HG02642 (cell line): ENCODE results near the gene NELFCD.

Source experiments
- ATAC-seq: cut with Tn5 transposase; IDR thresholded peaks from one replicate; pipeline ENCODE4 v1.9.1; 2021; ENCODE audit warnings: mild to moderate bottlenecking; ENCODE audit not compliant: unreplicated experiment, poor library complexity

The NELFCD gene

GRCh38 chr20:58992911-58993310 is 11.9 kb downstream of the NELFCD start:
- ATAC-seq, result no peak

DNA sequence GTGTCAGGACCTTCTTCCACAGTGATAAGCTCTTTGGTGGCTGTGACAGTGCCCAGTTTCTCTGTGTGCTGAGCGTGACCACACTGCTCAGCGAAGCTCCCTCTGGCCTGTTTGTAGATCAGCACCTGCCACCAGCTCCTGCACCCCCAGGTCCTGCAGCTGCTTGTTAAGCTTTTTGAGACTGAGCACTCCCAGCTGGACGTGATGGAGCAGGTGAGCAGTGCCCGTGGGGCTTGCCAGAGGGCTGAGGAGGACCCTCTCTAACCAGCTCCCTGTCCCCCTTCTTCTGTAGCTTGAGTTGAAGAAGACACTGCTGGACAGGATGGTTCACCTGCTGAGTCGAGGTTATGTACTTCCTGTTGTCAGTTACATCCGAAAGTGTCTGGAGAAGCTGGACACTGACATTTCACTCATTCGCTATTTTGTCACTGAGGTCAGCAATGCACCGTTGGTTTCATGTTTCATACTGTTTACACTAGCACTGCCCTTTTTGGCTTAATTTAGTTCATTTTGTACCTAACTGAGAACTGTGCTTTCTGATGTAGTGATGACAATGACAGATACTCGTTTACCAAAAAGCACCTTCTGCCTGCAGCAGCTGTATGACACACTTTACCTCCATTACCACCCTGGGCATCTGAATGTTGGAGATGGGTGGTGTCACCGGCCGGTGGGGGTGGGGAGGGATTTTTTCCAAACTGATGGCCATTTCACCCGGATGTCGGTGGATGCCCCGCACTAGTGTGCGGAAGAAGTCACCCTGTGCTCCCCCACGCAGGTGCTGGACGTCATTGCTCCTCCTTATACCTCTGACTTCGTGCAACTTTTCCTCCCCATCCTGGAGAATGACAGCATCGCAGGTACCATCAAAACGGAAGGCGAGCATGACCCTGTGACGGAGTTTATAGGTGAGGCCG is 12.5 kb downstream of the NELFCD start:
- no peak for ATAC-seq

- no peak for ATAC-seq
Observed at GRCh38 chr20:58994390-58995159, 13.5 kb downstream of the NELFCD start.

- ATAC-seq, result no peak
Observed at GRCh38 chr20:58995461-58996225, 14.6 kb downstream of the NELFCD start.

- ATAC-seq, result no peak
Observed at GRCh38 chr20:58996226-58996611, 15.2 kb downstream of the NELFCD start.

DNA sequence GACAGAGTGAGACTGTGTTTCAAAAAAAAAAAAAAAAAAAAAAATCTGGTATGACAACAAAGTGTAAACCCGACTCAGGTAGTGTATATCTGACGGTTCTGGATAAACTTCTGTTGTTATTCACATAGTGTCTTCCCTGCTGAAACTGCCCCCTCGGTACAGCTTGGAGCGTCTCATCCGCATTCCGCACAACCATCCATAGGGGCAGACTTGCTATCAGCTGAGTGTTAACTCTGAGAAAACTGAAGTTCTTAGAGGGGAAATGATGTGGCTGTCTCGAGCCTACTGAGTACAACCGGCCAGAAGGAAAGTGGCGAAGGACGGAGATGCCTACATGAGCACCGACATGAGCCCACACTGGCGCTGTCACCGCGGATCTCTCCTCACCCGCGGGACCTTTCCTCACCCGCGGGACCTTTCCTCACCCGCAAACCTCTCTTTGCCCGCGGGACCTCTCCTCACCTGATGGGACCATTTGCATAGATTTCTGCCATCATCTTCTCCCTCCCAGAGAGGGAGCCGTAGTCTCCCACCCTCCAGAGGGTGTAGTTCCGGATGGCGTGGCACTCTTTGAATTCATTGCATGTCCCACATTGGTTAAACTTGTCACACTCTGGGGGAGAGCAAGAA is 16.2 kb downstream of the NELFCD start:
- no peak for ATAC-seq

DNA sequence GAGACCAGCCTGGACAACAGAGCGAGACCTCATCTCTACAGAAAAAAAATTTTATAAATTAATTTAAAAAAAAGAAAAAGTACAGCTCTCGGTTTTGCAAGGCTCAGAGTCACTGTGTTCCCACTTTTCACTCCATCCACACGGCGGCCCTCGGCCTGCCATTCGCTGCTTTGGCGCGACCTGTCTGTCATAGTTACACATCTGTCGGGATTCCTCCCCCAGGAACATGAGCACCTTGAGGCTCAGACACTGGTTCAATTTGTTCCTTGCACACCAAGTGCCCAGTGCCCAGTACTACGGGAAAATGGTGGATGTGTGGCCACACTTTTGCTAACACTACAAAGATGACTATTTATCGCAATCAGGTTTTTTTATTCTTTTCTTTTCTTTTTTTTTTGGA is 17.6 kb downstream of the NELFCD start:
- ATAC-seq, result no peak

GRCh38 chr20:59000326-59000725 is 19.3 kb downstream of the NELFCD start:
- no peak for ATAC-seq

DNA sequence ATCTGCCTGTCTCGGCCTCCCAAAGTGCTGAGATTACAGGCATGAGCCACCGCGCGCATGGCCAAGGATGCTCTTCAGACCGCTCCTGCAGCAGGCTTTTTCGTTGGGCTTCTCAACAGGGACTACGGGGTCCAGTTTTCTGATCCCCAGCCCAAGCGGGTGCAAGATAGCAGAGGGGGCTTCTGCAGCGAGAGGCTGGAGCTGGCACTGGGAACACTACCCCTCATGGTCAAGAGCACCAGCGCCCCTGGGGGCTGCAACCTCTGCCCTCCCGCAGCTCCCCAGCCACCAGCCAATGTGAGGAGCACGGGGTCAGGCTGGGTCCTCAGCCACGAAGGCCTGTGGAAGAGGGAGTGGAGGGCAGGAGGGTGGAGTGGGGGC is 20.0 kb downstream of the NELFCD start:
- ATAC-seq, result no peak

DNA sequence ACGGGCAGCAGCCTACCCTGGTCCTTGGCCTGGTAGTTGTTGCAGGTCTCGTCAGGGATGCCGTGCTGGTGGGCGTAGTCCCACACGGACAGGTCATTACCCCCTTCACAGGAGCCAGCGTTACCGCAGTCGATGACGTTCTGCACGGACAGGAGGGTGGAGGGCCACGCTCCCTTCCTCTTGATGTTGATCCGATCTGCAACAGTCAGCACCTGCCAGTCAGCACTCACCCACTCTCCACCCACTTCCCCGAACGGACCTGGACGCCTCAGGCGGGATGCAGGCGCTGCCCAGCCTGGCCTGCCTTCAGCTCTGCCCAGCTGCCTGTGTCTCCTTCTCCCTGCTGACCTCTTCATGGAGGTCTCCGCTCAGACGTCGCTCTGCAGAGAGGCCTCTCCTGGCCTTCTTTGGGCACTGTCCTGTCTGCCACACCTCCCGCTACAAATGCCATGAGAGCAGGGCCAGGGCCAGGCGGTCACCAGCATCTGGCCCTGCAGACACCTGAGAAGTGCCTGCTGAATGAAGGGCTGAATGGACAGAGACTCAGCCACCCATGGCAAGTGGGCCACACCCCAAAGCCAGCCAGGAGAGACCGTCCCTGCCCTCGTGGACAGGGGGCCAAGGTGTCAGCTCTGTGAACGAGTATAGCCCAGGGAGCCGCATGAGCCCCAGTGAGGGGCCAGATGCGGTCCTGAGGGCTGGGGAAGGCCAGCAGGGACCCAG is 20.6 kb downstream of the NELFCD start:
- no peak for ATAC-seq

- ATAC-seq, result no peak
Observed at GRCh38 chr20:59002388-59002787, 21.3 kb downstream of the NELFCD start.

- ATAC-seq, result no peak
Observed at GRCh38 chr20:59002874-59003399, 21.9 kb downstream of the NELFCD start.

DNA sequence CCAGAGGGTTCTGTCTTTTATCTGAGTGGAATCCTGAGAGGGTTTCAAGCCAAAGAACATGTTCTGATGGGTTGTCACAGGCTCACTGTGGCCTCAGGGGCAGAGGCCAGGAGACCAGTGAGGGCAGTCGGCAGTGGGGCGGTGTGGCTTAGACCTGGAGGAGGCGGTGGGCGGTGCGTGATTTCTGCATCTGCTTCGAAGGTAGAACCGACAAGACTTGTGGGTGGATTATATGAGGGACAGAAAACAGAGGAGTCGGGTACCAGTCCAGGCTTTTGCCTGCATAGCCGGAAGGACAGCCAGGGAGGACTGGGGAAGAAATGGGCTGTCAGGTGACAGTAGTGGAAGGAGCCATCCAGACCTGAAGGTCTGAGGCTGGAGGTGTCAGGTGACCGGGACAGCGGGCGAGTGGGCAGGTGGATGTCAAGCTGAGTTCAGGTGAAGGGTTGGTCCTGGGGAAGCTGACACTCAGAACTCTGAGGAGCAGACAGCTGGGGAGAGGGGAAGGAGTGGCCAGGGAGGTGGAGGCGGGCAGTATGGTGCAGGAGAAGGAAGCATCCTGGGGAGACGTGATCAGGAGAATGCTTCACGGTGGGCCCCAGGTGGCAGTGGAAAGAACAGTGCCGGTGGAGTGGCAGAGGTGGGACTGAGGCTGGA is 22.9 kb downstream of the NELFCD start:
- ATAC-seq, result no peak

- ATAC-seq, result no peak
Observed at GRCh38 chr20:59004493-59004762, 23.4 kb downstream of the NELFCD start.

DNA sequence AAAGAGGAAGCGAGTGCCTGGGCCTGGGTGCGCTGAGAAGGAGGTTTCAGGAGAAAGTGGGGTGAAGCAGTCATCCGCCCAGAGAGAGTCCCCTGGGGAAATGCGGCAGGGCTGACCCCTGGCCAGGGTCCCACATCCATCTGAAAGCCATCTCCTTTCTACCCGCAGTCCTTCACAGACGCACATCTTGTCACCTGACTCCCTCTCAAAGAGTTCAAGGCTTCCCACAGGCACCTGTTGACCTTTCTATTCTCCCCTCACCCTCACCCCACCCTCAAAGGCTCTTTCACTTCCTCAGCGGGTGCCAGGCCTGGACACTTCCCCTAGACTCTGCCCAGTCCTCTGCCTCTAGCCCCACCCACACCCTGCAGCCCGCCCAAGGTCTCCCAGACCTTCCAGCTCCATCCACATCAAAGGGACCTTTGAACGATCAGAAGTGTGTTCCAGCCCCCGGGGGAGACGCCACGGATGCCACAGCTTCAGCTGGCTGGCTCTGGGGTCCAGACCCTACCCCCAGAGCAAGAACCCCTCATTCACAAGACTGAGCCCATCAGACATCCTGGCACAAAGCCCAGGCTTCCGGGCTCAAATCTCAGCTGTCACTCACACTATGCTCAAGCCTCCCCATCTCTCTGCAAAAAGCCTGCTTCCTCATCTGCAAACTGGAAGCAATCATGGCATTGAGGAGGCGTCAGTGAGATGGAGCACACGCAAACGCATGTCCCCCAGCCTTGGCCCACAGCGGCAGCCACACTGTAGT is 23.9 kb downstream of the NELFCD start:
- ATAC-seq, result peak; percentile 48

DNA sequence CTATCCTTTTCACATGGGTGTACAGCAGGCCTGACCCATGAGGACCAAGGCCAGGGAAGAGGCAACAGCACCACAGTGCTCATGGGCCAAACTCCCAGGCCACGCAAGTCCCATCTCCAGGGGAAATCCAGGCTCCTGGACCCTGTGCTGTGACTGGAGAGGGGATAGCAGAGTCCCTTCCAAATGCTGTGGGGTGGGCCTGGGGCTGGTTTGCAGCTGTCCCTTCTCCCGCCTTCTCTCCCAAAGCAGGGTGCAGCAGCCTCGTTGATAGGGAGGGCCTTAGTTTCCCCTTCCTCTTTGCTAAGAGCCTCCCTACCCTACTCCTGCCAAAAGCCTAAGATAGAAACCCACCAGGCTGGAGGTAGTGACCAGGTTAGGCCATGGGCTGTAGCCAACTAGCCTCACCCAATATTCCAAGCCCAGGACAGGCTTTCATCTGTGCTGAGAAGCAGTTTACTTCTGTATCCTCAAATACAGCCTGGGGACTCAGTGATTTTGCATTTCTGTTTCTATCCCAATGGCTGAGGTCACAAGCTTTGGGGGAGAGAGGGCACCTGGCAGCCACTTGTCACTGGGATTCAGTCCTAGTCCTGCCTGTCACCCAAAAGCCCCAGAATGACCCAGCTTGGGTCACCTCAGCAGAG is 24.6 kb downstream of the NELFCD start:
- no peak for ATAC-seq

DNA sequence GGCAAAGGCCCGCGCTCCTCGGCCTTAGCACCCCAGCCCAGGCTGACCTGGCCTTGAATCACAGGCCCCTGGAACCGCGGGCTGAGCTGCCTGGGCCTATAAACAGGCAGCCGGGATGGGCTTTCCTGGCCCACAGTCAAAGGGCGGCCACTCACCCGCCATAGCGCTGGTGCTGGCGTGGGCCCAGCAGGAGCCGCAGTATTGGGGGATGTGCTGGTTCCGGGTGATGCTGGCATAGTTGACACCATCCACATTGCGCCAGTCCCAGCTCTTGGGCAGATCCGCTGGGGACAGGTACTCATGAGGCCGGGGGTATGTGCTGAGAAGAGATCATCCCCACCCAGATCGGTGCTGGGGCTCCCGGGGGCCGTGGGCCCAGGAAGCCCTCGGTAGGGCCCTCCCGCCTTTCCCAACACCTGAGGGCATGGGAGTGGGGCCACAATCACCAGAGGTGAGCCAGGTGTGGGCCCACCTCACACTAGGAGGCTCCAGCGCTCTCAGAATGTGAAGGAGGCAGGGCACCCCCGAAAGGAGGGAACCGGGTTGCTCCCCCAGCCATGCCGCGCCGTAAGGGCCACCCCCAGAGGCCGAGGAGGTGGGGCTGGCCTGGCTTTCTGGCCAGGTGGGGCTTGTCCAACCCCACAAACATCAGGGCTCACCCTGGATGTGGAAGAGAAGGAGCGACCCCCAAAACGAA is 25.3 kb downstream of the NELFCD start:
- no peak for ATAC-seq
